ENCODE data around the gene KCNIP1.
A peak's percentile ranks its signal among the peaks of the same experiment; 100 is the strongest.

Gene KCNIP1

DNA sequence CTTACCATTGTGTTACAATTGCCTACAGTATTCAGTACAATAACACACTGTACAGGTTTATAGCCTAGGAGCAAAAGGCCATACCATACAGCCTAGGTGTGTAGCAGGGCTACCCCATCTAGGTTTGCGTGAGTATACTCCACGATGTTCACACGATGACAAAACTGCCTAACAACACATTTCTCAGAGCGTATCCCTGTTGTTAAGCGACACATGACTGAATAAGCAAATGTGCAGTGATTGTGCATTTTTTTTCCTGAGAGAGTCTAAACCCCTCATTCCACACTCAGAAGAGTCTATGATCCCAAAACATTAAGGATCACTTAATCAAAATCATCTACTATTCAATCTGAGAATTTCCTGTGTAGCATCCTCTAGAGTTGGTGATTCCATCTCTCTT lies 211.3 kb downstream of the KCNIP1 start:
- DNase-seq (ENCODE audit: low spot score) = no peak

DNA sequence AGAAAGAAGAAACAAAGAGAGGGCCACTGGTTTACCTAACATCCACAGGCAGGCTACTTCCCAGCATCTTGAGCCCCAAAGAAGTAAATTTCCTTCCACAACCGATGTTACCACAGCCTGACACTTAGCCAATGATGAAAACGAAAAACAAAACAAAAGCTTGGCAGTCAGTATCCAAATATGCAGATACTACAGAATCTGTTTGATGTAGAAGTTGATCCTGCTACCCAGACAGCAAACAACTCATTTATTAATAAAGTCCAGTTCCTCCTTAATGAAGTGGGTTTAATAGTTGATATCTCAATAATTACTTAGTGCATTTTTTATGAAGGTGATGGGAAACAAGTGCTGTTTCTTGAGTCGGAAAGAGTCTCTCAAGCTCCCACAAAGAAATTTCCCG lies 212.6 kb downstream of the KCNIP1 start:
- DNase-seq (ENCODE audit: low spot score) = no peak

DNA sequence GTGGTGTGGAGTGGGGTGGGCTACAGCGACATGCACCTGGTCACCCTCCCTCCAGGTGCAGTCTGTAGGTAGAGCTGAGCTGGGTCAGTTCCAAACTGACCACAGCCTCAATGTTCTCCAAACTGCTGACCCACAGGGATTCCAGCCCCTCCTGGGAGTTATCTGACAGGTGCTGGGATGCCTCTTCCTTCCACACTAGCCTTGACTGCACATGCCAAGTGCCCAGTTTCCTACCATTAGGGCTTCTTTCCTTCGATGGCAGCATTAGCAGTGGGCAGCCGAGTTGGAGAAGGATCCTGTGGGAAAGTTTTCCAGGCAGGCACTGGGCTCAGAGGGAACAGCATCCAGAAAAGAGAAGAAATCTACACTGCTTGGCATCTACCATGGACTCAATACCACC lies 215.7 kb downstream of the KCNIP1 start:
- DNase-seq (ENCODE audit: low spot score) = no peak

DNA sequence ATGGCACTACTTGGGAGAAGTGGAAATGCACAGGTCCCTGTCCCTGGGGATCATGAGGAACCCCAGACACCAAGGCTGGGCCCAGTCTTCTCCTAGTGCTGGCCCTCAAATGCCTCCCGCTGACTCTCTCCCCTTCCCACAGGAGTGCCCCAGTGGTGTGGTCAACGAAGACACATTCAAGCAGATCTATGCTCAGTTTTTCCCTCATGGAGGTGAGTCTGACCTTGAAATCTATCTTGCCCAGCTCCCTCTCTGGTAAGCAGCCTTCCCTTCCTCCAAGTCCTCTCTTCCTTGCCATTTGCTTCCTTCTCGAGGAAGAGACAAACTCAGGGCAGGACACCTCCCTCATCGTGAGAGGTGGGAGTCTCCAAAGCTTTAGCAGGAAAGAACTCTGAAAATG lies 216.4 kb downstream of the KCNIP1 start:
- DNase-seq (ENCODE audit: low spot score) = no peak

DNA sequence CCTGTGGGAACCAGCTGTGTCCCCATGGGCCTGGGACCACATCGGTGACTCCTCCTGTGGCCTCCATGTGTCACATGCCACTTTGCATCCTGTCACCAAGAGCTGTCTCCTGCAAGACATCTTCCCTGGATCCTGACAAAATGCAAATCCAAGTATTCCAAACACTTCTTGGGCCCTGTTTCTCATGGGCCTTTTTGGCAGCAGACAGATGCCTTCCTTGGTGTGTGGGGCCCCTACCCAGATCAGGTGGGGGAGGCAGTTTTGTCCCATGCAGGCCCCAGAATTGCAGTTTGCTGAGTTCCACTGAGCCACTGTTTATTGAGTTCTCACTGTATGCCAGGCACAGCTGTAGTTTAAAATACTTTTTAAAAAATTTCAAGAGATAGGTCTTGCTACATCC lies 217.2 kb downstream of the KCNIP1 start:
- DNase-seq (ENCODE audit: low spot score) = no peak

DNA sequence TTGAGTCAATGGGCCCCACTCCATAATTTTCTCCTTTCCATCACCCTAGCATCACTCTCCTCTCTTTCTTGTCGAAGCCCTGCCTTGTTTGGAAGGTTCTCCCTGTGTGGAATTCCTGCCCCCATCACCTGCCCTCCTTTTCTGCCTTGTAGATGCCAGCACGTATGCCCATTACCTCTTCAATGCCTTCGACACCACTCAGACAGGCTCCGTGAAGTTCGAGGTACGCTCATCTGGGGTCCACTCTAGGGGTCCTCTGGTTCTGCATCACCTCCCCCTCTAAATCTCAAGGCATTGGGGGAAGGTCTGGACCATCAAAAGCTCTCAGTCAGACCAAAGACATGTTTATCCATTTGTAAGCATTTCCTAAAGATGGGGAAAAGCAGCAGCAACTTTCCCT lies 217.9 kb downstream of the KCNIP1 start:
- DNase-seq (ENCODE audit: low spot score) = no peak

DNA sequence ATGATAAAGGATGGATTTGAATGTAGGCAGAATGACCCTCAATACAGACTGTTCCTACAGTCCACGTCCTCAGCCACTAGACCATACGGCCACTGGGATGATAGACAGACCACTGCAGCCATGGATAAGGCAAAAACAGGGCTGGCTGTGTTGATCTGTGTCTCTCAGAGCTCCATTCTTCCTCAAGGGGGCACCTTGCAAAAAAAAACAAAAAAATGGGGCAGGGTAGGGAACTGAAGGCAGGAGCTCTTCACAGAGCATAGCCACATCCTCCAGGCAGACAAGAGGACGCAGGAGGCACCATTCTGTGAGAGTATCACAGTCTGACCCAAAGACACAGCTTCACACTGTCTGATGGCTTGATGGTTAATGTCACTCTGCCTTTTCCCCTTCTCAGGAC lies 218.5 kb downstream of the KCNIP1 start:
- DNase-seq (ENCODE audit: low spot score) = peak; percentile 37

DNA sequence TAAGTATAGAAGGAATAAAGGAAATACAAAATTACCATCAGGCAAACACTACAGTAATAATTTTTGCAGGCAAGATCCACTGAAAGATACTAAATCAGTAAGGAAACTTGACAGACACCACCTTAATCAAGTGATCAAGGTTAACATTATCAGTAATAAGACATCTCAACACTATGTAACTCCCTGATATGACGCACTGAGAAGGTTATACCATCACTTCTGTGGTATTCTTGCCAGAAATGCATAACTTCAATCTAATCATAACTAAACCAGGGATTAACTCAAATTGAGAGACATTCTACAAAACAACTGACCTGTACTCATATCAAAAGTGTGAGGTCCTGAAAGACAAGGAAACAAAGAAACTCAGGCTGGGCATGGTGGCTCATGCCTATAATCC lies 227.2 kb downstream of the KCNIP1 start:
- no peak for DNase-seq (ENCODE audit: low spot score)

DNA sequence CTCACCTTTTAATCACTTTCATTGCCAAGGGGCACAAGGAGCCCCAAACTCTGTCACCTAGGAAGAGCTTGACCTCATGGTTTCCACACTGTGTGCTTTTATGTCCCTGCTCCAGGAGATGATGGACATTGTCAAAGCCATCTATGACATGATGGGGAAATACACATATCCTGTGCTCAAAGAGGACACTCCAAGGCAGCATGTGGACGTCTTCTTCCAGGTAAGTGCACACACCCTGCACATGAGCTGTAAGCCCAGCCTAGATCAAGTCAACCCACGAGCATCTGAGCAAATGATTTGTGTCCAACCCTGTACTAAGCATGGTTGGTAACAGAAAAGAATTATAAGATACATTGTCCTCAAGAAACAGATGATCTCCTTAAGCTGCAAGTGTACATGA lies 228.9 kb downstream of the KCNIP1 start:
- DNase-seq (ENCODE audit: low spot score) = no peak

DNA sequence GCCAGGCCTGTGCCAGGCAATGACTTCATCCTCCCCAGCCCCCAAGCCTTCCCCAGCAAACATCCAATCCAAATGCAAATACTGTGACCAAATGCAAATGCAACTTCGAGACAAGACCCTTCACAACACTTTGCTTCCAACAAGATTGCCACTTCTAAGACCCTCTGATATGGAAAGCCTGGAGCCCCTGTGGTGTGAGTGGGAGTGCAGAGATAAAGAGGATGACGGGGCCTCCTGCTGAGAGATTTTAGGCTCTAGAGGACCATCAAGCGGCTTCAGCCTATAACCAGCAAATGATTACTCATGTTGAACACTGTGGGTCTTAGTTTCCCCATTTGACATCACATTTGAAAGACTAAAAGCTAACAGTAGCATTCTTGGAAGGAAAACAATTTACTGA lies 233.1 kb downstream of the KCNIP1 start:
- DNase-seq (ENCODE audit: low spot score) = no peak

DNA sequence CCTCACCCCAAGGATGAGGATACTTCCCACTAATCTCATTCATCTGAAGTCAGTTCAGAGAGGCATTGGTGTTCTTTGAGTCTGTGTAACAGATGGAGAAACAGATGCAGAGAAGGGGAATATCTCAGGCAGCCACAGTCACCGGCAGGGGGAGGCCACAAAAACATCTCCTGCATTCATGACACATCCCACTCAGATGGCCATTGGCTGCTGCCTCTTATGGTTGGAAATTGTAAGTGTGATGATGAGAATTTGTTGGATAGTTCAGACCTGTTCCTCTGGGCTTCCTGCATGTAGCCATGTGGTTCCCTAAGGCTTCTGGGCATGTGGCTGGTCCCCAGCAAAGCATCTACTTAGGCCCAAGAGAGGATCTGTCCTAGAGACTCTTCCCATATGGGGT lies 233.8 kb downstream of the KCNIP1 start:
- no peak for DNase-seq (ENCODE audit: low spot score)

DNA sequence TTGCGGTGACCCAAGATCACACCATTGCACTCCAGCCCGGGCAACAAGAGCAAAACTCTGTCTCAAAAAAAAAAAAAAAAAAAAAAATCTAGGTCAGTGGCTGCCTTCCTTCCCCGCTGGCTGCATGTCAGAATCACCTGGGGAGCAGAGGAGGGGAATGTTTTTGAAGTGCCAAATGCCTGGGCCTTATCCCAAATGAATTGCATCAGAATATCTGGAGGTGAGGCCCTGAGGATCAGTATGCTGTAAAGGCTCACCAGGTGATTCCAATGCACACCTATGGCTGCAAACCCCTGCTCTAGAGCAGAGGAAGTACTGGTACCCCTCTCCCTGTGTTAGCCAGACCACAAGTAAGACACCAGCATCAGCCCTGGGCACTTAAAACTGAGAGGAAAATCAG lies 235.0 kb downstream of the KCNIP1 start:
- peak; percentile 50 for DNase-seq (ENCODE audit: low spot score)

DNA sequence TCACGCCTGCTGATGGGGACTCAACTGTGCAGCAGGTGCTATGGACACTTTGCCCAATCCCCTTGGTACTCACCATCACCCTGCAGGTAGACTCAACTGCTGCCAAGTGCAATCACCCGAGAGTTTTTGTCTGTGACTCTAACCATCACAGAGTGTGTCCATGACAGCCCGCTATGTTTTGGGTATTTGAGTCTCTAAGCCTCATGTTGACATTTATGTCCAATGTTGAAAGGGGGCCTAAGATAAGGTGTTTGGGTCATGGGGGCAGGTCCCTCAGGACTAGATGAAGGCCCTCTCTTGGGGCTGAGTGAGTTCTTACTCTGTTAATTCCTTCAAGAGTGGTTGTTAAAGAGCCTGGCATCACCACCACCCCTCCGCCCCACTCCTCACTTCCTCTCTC lies 235.6 kb downstream of the KCNIP1 start:
- no peak for DNase-seq (ENCODE audit: low spot score)

DNA sequence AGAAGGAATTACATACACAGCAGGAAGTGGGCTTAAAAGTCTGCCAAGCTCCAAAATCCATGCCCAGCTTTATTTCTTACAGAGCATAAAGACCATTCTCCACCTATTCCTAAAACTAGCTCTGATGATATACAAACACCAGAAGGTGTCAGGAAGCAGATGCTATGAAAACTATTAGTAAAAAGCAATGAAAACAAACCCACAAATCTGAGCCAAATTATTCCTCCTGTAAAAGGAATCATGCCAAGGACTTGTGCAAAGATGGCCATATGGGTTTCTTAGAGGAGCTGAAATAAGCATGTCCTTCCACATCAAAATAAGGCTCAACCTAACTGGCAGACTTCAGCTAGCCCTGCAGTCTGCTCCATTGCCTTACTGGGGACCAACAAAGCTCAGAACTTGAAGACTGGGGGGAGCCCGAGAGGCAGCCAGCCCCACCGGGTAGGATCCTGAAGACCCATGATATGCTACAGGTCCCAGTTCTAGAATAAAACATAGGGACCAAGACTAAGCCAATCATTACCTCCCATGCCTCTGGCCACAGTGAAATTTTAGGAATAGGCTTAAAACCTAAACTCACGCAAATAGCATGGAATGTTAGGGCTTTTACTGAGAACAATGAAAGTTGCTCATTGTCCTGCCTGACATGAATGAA lies 236.9 kb downstream of the KCNIP1 start:
- no peak for DNase-seq (ENCODE audit: low spot score)

DNA sequence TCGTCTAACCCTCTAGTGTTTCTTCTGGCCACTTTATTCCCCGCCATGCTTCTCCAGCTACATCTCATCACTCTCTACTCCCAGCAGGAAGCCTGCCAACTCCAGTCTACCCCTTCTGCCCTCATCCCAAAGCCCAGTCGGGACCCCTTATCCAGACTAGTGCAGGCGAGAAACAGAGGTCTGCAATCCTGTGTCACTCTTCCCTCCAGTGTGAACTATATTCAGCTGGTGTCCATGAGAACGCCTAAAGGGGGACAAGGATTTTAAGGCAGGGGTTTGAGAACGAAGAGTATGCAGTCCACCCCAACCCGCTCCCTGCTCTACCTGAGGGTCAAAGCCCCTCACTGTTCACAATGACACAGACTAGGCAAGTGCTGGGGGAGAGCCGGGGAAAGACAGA lies 238.0 kb downstream of the KCNIP1 start:
- no peak for DNase-seq (ENCODE audit: low spot score)

DNA sequence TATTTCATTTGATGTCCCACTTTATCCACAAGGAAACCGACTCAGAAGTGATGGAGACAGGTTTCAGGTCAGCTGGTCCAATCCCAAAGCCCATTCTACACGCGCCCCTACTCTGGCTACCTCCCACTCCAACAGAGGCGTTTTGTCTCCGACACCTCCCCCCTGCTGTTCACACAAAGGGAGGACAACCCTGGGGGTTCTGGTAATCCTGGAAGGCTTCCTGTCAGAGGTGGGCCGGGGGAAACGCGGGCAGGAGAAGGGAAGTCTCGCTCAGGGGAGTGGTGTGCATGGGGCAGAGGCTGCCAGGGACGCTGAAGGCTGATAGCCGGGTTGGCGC lies 240.0 kb downstream of the KCNIP1 start:
- no peak for DNase-seq (ENCODE audit: low spot score)

DNA sequence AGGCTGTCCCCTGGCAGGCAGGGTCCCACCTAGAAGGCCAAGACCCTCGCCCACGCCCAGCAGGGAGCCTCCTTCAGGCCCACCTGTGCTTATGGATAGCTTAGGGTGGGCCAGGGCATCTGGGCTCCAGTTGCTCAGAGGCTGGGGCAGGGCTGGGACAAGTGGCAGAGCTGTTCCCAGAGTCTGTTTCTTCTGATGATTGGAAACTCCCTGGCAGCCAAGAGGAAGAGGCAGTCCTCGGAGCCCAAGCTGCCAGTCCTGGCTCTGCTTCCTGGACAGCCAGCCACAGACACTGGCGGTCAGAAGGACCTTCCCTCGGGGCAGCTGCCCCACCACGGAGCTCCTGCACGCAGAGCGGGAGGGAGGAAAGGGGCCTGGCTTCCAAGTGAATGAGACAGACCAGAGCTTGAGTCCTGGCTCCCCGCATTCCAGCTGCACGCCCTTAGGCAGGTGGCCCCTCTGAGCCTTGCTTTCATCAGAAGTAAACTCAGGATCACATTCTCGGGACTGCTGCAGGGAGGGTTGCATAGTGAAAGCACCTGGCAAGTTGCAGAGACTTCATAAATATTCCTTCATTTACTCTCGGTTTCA lies 241.8 kb downstream of the KCNIP1 start:
- DNase-seq (ENCODE audit: low spot score) = peak; percentile 56

DNA sequence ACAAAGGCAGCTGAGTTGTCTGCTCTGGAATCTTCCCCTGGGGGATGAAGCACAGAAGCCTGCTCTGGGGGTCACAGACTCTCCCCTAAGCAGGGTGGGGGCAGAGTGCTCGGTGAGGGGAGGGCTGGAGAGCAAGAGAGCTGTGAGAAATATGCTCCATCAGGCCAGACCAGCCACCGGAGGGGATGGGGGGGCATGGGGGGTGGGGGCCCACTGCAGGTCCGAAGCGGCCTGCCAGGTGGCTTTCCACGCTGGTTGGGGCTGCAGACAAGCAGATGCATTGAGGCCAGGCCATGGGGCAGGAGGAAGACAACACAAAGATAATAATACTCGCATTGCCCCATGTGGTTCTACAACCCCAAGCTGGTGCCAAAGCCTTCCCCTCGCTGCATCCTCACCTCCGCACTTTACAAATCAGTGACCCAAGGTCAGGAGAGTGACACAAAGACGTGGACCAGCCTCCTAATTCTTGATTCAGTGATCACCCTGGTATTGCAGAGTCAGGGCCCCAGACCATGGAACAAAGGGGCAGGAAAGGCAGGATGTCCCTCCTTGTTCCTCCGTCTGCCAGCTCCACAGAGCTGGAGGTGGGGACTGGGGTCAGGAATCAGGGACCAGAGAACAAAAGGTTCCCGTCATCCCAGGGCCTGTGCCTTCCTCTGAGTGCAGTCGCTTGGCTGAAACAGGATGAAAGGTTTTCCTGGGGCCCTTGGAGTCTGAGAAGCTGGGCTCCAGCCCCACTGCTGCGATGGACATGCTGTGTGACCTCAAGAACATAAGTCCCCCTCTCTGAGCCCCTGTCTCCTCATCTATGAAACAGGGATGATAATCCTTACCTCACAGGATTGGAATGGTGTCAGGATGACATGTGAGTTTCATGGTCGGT lies 242.5 kb downstream of the KCNIP1 start:
- DNase-seq (ENCODE audit: low spot score) = no peak

DNA sequence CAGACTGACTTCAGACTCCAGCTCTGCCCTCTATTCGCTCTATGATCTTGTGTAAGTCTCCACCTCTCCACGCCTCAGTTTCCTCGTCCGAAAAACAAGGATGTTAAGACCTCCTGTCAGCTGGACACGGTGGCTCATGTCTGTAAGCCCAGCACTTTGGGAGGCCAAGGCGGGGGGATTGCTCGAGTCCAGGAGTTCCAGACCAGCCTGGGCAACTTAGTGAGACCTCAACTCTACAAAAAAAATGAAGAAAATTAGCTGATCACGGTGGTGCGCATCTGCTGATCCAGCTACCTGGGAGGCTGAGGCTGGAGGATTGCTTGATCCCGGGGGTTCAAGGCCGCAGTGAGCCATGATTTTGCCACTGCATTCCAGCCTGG lies 243.1 kb downstream of the KCNIP1 start:
- no peak for DNase-seq (ENCODE audit: low spot score)

DNA sequence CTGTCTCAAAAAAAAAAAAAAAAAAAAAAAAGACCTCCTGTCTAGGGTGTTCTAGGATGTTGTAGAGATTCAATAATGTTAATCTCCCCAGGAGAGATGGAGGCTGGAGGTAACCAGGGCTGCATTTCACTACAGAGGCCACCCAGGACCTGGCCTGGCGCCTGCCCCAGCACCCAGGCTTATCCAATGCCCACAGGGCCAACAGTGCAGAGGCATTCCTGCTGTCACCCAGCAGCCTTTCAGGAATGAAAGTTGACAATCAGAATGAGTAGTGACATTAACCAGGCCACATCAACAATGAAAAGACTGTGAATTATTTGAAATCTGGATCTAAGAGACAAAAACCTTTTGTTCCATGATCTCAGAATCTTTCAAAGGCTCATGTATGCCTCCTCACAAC lies 243.5 kb downstream of the KCNIP1 start:
- no peak for DNase-seq (ENCODE audit: low spot score)

DNA sequence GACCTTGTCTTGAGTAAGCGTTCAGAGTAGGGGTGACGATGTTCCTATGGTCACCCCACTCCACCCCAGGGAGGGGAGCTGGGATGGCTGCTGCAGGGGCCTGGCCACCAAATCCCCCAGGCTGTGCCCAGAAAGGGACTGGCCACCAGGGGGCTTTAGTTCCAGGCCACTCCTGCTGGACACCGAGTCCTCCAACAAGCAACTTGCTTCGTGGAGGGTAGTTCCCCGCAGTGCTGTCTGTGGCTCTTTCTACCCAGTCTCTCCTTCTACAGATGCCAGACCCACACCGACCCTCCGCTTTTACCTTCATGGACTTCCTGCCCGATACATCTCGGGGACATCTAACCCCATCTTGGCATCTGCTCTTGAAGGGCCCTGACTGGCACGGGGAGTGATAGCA lies 244.0 kb downstream of the KCNIP1 start:
- DNase-seq (ENCODE audit: low spot score) = peak; percentile 58

DNA sequence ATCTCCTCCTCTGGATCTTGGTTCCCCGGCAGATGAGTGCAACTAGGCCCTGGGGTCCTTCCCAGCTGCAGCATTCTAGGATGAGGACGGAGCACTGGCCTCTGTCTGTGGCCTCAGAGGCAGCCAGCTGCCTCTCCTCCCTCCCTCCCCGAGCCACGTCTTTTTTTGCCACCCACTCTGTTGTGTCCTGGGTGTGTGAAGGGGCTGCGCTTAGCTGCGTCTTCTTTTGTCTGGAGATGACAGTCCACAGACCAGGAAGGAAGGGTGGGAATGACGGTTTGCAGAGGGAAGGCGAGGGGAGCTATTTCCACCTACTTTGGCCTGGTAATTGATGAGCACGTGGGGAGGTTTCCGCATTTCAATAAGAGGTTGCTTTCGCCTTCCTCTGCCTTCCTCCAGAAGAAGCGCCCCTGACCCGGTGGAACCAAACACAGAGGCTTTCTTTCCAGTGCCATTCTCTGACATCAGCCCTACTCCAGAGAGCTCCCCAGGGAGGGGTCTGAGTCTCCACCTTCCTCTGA lies 245.2 kb downstream of the KCNIP1 start:
- no peak for DNase-seq (ENCODE audit: low spot score)

DNA sequence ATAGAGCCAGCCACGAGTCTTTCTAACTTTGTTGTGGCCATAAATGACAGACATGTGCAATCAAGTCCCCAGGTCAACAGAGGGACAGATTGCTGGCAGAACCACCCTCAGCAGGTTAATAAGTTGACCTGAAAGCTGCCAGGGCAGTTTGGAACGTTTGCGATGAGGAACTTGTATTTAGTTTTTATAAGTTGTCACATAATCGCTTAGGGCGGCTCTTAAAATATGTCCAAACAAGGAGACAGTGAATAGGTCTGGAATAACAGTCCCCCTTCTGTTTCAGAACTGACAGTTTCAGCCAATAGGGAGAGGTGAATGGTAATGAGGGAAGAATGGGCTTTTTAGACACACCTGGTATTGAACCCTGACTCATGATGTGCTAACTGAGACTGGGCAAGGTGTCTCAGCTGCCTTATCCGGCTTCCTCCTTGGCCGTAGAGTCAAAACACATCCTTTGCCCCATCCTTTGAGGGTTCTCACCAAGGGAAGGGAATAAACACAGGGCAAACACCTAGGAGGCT lies 246.2 kb downstream of the KCNIP1 start:
- no peak for DNase-seq (ENCODE audit: low spot score)

Data from iPS-NIHi11 (cell line).